HS-5 (cell line): ENCODE data around the gene PMP22.

Experiments
- DNase-seq: peaks from one replicate; pipeline ENCODE4 v3.0.0-alpha.2; 2012; ENCODE audit warnings: low read depth

PMP22 gene

GRCh38 chr17:15265131-15265530 lies at the start of gene PMP22:
PMP22 (minus strand) TSS chr17:15265326; CDS start chr17:15260727, 4,599 bp downstream.
- DNase-seq: no peak

GRCh38 chr17:15311996-15312395 lies 46.9 kb upstream of the PMP22 start:
- DNase-seq: no peak

GRCh38 chr17:15309793-15310192 lies 44.7 kb upstream of the PMP22 start:
- DNase-seq: no peak

- no peak for DNase-seq
Observed at GRCh38 chr17:15309236-15309635, 44.1 kb upstream of the PMP22 start.

- DNase-seq: no peak
Observed at GRCh38 chr17:15308758-15309157, 43.6 kb upstream of the PMP22 start.

- DNase-seq: no peak
Observed at GRCh38 chr17:15307710-15308111, 42.6 kb upstream of the PMP22 start.

- no peak for DNase-seq
Observed at GRCh38 chr17:15303851-15304250, 38.7 kb upstream of the PMP22 start.

GRCh38 chr17:15303268-15303667 lies 38.1 kb upstream of the PMP22 start:
- no peak for DNase-seq

GRCh38 chr17:15301845-15302244 lies 36.7 kb upstream of the PMP22 start:
- no peak for DNase-seq

GRCh38 chr17:15298176-15298575 lies 33.0 kb upstream of the PMP22 start:
- no peak for DNase-seq

GRCh38 chr17:15293558-15293957 lies 28.4 kb upstream of the PMP22 start:
- no peak for DNase-seq

- DNase-seq: no peak
Observed at GRCh38 chr17:15291674-15292361, 26.7 kb upstream of the PMP22 start.

GRCh38 chr17:15290605-15291004 lies 25.5 kb upstream of the PMP22 start:
- DNase-seq: no peak

GRCh38 chr17:15289285-15290183 lies 24.4 kb upstream of the PMP22 start:
- peak; percentile 29 for DNase-seq

GRCh38 chr17:15288859-15289258 lies 23.7 kb upstream of the PMP22 start:
- no peak for DNase-seq

GRCh38 chr17:15287538-15288267 lies 22.6 kb upstream of the PMP22 start:
- no peak for DNase-seq

- no peak for DNase-seq
Observed at GRCh38 chr17:15285466-15285865, 20.3 kb upstream of the PMP22 start.

- no peak for DNase-seq
Observed at GRCh38 chr17:15284537-15284936, 19.4 kb upstream of the PMP22 start.

- DNase-seq: no peak
Observed at GRCh38 chr17:15284107-15284506, 19.0 kb upstream of the PMP22 start.

GRCh38 chr17:15281909-15282308 lies 16.8 kb upstream of the PMP22 start:
- no peak for DNase-seq

GRCh38 chr17:15278924-15279477 lies 13.9 kb upstream of the PMP22 start:
- peak; percentile 96 for DNase-seq

GRCh38 chr17:15278380-15278779 lies 13.3 kb upstream of the PMP22 start:
- no peak for DNase-seq
